Bronchial epithelial cell (primary cell): ENCODE results near the gene FBXL13. TPM values are rescaled to one million over a fixed set of nuclear protein-coding genes. Genes with fewer than 3 reads are reported as not detected.

Source experiments
- DNase-seq: peaks from one replicate; pipeline ENCODE4 v3.0.0-alpha.2; 2010; ENCODE audit warnings: low read depth
- FAIRE-seq: peaks from 2 replicates; lab custom pipeline; 2011; peaks lifted over from hg19 to GRCh38; lab: Jason Lieb, UNC
- H3K27me3 ChIP-seq: 2 replicates; pipeline ENCODE4 v1.5.1; 2011; ENCODE audit warnings: low read length; ENCODE audit not compliant: control insufficient read depth, insufficient read depth
- H3K36me3 ChIP-seq: 2 replicates; pipeline ENCODE4 v1.5.1; 2011; ENCODE audit warnings: low read length; ENCODE audit not compliant: control insufficient read depth, insufficient read depth
- H3K4me3 ChIP-seq: 2 replicates; pipeline ENCODE4 v1.5.1; 2011; ENCODE audit warnings: mild to moderate bottlenecking, low read depth, low read length, control low read depth
- CTCF ChIP-seq: IDR thresholded peaks from 2 replicates; pipeline ENCODE4 v1.5.1; 2011; ENCODE audit warnings: mild to moderate bottlenecking, moderate library complexity, low read length, control low read depth, inconsistent platforms; ENCODE audit not compliant: insufficient read depth, severe bottlenecking
- total RNA-seq: library from RNA; depleted of rRNA; stranded (reverse); fragments of >200 nt; gene quantifications from 2 replicates; pipeline ENCODE4 v1.2.1, GENCODE V29; 2014

FBXL13 gene
- total RNA-seq, 1 donor from 2014 or later, result 0.26 TPM

DNA sequence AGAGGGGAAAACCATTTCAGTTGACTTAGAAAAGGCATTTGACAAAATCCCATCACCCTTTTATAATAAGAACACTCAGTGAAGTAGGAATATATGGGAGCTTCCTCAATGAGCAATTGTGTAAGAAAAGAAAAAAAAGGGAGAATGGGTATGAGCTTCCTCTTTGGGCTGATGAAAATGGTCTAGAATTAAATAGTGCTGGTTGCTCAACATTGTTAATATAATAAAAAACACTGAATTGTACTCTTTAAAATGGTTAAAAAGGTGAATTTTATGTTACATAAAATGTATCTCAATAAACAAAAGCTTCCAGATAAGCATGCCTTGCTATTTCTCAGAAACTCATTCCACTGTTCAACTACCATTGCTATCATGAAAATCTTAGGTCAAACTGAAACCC is 121.2 kb downstream of the FBXL13 start:
- FAIRE-seq (no peak), DNase-seq (no peak)
- H3K4me3 ChIP-seq, result no peak overlapping the region
- H3K36me3 ChIP-seq, result no peaks in the 10 kb centered on the region
- no peaks in the 10 kb centered on the region for H3K27me3 ChIP-seq
- TF ChIP-seq CTCF, result no peak

DNA sequence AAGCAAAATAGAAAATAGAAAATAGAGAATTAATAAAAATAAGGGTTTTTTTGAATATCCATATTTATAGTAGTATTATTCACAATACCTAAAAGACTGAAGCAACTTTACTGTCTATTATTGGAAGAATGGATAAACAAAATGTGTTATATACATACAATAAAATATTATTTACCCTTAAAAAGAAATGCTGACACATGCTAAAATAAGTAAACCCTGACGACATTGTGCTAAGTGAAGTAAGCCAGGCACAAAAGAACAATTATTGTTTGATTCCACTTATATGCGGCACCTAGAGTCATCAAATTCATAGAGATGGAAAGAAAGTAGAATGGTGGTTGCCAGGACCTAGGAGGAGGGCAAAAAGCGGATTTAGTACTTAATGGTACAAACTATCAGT is 122.8 kb downstream of the FBXL13 start:
- Histone ChIP-seq H3K36me3 (no peaks in the 10 kb centered on the region), H3K4me3 (no peak overlapping the region), H3K27me3 (no peaks in the 10 kb centered on the region)
- FAIRE-seq, result no peak
- no peak for DNase-seq
- TF ChIP-seq CTCF, result no peak

DNA sequence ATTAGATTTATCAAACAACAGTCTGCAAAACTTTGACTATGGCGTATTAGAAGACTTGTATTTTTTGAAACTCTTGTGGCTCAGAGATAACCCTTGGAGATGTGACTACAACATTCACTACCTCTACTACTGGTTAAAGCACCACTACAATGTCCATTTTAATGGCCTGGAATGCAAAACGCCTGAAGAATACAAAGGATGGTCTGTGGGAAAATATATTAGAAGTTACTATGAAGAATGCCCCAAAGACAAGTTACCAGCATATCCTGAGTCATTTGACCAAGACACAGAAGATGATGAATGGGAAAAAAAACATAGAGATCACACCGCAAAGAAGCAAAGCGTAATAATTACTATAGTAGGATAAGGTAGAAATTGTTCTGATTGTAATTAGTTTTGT is 130.4 kb downstream of the FBXL13 start:
- TF ChIP-seq CTCF, result no peak
- no peak for DNase-seq
- FAIRE-seq, result no peak
- H3K36me3 ChIP-seq, result no peaks in the 10 kb centered on the region
- H3K4me3 ChIP-seq, result no peak overlapping the region
- H3K27me3 ChIP-seq, result no peaks in the 10 kb centered on the region

DNA sequence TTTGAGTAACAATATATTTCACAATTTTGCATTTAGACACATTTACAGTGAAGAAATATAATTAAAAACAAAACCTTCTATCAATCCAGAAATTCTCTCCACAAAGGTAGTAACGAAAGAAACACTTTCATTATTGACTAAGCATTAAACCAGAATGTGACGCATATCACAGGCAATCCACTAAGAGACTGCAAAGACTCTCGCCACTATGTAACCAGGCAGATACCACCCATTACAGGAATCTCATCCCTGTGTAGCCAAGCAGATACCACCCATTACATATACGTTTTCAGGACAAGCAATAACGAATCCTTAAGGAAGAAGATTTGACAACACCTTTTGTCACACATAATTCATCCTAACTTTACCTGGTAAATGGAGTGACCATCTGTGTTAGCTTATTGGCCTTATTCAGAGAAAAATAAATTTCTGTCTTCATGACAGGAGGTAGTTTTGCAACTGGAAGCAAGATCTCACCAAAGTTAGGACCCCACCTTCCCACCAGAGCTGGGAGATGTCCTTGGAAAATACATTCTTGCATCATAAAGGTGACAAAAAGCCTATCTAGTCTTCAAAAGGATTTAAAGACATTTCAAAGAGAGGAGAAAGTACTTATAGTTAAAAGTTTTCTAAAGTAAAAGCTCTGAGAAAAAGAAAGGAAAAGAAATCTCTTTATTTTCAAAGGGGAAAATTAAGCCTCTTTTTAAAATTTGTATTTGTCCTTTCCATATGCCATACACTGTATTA is 131.0 kb downstream of the FBXL13 start:
- H3K4me3 ChIP-seq, result no peak overlapping the region
- DNase-seq (peak; percentile 27), FAIRE-seq (no peak)
- H3K36me3 ChIP-seq, result no peaks in the 10 kb centered on the region
- H3K27me3 ChIP-seq, result no peaks in the 10 kb centered on the region
- TF ChIP-seq CTCF, result no peak

GRCh38 chr7:102942868-102943267 is 131.7 kb downstream of the FBXL13 start:
- no peak overlapping the region for H3K4me3 ChIP-seq
- TF ChIP-seq CTCF, result no peak
- DNase-seq (no peak), FAIRE-seq (no peak)
- H3K36me3 ChIP-seq, result no peaks in the 10 kb centered on the region
- H3K27me3 ChIP-seq, result no peaks in the 10 kb centered on the region
